ENCODE data around the gene PDIA5.

Gene PDIA5

GRCh38 chr3:123180791-123181190 lies 114.0 kb downstream of the PDIA5 start:
- TF ChIP-seq POLR2AphosphoS5 (IDR thresholded peaks at IDR 0.05; ENCODE audit: low read depth, low read length) (no peak), SIN3A (IDR thresholded peaks at IDR 0.05; ENCODE audit: borderline replicate concordance, insufficient read depth, low read length) (no peak), TAF1 (IDR thresholded peaks at IDR 0.05; ENCODE audit: borderline replicate concordance, insufficient read depth, low read length) (no peak), FOXP2 (optimal IDR thresholded peaks at IDR 0.05; ENCODE audit: borderline replicate concordance, extremely low read depth, extremely low read length, insufficient read depth) (no peak)
- TF ChIP-seq, protein P1, sequence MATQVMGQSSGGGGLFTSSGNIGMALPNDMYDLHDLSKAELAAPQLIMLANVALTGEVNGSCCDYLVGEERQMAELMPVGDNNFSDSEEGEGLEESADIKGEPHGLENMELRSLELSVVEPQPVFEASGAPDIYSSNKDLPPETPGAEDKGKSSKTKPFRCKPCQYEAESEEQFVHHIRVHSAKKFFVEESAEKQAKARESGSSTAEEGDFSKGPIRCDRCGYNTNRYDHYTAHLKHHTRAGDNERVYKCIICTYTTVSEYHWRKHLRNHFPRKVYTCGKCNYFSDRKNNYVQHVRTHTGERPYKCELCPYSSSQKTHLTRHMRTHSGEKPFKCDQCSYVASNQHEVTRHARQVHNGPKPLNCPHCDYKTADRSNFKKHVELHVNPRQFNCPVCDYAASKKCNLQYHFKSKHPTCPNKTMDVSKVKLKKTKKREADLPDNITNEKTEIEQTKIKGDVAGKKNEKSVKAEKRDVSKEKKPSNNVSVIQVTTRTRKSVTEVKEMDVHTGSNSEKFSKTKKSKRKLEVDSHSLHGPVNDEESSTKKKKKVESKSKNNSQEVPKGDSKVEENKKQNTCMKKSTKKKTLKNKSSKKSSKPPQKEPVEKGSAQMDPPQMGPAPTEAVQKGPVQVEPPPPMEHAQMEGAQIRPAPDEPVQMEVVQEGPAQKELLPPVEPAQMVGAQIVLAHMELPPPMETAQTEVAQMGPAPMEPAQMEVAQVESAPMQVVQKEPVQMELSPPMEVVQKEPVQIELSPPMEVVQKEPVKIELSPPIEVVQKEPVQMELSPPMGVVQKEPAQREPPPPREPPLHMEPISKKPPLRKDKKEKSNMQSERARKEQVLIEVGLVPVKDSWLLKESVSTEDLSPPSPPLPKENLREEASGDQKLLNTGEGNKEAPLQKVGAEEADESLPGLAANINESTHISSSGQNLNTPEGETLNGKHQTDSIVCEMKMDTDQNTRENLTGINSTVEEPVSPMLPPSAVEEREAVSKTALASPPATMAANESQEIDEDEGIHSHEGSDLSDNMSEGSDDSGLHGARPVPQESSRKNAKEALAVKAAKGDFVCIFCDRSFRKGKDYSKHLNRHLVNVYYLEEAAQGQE (IDR thresholded peaks at IDR 0.05; ENCODE audit: insufficient read depth in 1 of 2, low read depth in 2 of 2, low read length in 2 of 2), result no peak

DNA sequence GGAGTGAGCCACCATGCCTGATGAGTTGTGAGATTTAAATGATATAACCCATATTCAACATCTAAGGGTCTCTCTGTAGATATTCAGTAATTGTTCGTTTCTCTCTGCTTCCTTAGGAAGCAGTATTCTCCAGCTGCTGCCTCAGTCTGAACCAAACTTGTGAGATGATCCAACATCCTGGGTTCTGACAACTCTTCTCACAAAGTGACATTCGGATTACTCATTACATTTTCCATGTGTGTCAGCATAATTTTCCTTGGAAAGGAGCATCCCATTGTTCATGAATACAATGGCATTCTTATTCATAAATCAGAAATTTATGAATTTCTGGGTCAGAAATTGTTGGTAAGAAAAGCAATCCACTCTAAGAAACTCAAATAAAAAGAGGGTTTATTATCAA lies 119.9 kb downstream of the PDIA5 start:
- no peak for TF ChIP-seq FOXP2 (optimal IDR thresholded peaks at IDR 0.05; ENCODE audit: borderline replicate concordance, extremely low read depth, extremely low read length, insufficient read depth)
- no peak for TF ChIP-seq SIN3A (IDR thresholded peaks at IDR 0.05; ENCODE audit: borderline replicate concordance, insufficient read depth, low read length)
- no peak for TF ChIP-seq POLR2AphosphoS5 (IDR thresholded peaks at IDR 0.05; ENCODE audit: low read depth, low read length)
- TF ChIP-seq, protein P1 (IDR thresholded peaks at IDR 0.05; ENCODE audit: insufficient read depth in 1 of 2, low read depth in 2 of 2, low read length in 2 of 2), result no peak

- no peak for TF ChIP-seq SIN3A (IDR thresholded peaks at IDR 0.05; ENCODE audit: borderline replicate concordance, insufficient read depth, low read length)
- TF ChIP-seq TAF1 (IDR thresholded peaks at IDR 0.05; ENCODE audit: borderline replicate concordance, insufficient read depth, low read length), result no peak
- no peak for TF ChIP-seq FOXP2 (optimal IDR thresholded peaks at IDR 0.05; ENCODE audit: borderline replicate concordance, extremely low read depth, extremely low read length, insufficient read depth)
- no peak for TF ChIP-seq POLR2AphosphoS5 (IDR thresholded peaks at IDR 0.05; ENCODE audit: low read depth, low read length)
- TF ChIP-seq, protein P1 (IDR thresholded peaks at IDR 0.05; ENCODE audit: insufficient read depth in 1 of 2, low read depth in 2 of 2, low read length in 2 of 2), result no peak
Measured at GRCh38 chr3:123188058-123188457, 121.2 kb downstream of the PDIA5 start.

DNA sequence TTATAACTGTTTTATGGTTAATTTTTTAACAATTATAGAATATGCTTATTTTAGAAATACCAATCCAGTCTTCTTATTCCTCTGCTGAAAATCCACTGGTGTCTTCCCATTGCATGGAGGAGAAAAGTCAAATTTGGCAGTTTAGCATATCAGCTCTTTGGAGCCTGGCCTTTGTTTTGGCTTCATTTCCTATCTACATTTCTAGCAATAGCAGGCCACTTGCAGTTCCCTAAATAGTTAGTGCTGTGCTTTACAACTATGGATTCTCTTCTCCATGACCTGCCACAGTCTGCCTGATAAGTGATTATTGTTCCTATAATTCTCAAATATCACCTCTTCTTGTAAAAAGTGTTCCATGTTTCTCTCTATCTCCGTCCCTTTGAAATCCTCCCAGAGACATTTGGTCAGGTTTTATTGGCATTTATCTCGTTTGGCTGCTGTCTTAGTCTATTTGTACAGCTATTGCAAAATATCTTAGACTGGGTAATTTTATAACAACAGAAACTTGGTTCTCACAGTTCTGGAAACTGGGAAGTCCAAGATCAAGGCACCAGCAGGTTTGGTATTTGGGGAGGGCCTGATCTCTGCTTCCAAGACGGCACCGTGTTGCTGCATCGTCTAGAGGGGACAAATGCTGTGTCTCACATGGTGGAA lies 126.8 kb downstream of the PDIA5 start:
- TF ChIP-seq SIN3A (IDR thresholded peaks at IDR 0.05; ENCODE audit: borderline replicate concordance, insufficient read depth, low read length) (no peak), TAF1 (IDR thresholded peaks at IDR 0.05; ENCODE audit: borderline replicate concordance, insufficient read depth, low read length) (no peak)

DNA sequence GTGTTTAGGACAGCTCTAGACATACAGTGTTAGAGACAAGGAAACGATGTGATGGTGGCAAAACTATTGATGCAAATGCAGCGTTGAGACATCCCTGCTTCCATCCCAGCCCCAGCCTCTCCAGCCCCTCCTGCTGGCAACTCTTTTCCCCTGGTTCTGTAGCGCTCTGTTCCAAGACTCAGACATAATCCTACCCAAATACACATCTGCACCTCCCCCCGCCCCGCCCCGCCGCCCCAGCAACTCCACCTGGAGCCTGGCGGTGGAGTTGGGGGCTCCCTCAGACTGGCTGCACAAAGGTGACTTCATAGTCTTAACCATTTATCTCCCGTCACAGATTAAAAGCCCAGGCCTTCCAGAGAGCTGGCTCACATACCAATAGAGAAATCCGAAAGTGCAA lies 127.7 kb downstream of the PDIA5 start:
- TF ChIP-seq FOXP2 (optimal IDR thresholded peaks at IDR 0.05; ENCODE audit: borderline replicate concordance, extremely low read depth, extremely low read length, insufficient read depth) (no peak), POLR2AphosphoS5 (IDR thresholded peaks at IDR 0.05; ENCODE audit: low read depth, low read length) (no peak), SIN3A (IDR thresholded peaks at IDR 0.05; ENCODE audit: borderline replicate concordance, insufficient read depth, low read length) (no peak), TAF1 (IDR thresholded peaks at IDR 0.05; ENCODE audit: borderline replicate concordance, insufficient read depth, low read length) (no peak)
- TF ChIP-seq, protein P1 (IDR thresholded peaks at IDR 0.05; ENCODE audit: insufficient read depth in 1 of 2, low read depth in 2 of 2, low read length in 2 of 2), result no peak
